HL-60 (cell line): ENCODE measurements around the gene TXNDC8.

Experiments
- GABPA ChIP-seq: IDR thresholded peaks from 2 replicates; pipeline ENCODE4 v1.6.1; 2012; ENCODE audit warnings: low read depth
- TF ChIP-seq, protein P1 (sequence below): IDR thresholded peaks from one replicate; pipeline ENCODE4 v1.5.1; 2011; ENCODE audit warnings: low read length, control low read depth, inconsistent platforms; ENCODE audit not compliant: insufficient read depth

DNA sequence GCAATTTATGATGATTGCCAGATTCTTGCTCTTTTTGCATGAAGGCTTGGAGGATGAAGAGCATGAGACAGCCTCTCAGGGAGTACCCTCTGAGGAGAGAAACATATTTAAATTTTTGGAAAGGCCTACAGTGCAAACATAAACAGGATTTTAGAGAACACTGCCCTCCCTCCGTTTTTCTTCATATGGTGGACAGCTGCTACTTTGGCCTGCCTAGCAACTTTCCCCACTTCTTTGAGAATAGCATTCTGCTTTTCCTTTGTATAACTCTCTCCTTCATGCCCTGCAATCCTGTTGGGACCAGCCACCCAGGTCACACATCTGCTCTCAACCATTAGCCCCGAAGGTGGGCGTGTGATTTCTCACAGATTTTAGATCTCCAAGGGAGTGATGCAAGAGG is 60.9 kb downstream of the TXNDC8 start:
- TF ChIP-seq, protein P1, sequence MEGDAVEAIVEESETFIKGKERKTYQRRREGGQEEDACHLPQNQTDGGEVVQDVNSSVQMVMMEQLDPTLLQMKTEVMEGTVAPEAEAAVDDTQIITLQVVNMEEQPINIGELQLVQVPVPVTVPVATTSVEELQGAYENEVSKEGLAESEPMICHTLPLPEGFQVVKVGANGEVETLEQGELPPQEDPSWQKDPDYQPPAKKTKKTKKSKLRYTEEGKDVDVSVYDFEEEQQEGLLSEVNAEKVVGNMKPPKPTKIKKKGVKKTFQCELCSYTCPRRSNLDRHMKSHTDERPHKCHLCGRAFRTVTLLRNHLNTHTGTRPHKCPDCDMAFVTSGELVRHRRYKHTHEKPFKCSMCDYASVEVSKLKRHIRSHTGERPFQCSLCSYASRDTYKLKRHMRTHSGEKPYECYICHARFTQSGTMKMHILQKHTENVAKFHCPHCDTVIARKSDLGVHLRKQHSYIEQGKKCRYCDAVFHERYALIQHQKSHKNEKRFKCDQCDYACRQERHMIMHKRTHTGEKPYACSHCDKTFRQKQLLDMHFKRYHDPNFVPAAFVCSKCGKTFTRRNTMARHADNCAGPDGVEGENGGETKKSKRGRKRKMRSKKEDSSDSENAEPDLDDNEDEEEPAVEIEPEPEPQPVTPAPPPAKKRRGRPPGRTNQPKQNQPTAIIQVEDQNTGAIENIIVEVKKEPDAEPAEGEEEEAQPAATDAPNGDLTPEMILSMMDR = no peak
- TF ChIP-seq GABPA = no peak
